Measurements from ENCODE around the gene COL4A3.

COL4A3 gene

DNA sequence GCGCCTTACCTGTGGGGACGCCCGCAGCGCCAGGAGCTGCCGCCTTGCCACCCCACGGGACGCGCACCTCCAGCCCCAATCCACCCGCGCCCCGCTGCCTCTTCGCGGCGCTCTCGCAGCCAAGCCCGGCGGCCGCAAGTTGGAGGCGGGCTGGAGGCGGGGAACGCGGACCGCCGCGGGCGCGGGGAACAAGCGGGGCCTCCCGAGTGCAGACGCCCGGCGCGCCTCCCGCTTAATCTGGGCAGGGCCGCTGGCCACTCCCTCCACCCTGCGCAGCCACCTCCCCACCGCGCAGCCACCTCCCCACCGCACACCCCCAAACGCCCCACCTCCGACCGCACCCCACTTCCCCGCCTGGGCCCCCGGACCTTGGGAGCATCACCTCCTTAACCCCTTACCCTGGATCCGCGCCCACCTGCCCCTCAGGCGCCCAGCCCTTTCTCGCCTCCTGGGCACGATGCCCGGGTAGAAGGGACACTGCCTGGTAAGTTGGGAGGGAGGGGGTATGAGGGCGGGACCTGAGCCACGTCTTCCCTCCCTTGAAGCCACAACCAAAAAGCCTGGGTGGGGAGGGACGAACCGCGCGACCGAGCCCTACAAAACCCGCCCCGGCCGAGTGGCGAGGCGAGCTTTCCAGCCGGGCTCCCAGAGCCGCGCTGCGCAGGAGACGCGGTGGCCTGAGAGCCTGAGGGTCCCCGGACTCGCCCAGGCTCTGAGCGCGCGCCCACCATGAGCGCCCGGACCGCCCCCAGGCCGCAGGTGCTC, at the start of gene COL4A3, which contains the start of gene COL4A4:
Gene COL4A3 (plus strand): TSS at position 627 of the 765 bp plus-strand sequence. CDS start 103 bp downstream, at position 730.
Gene COL4A4 (minus strand): TSS at position 208 of the 765 bp plus-strand sequence. CDS start 16,722 bp downstream, outside the sequence.
- DNase-seq (ENCODE audit: low read depth in 2 of 2) = no peak

GRCh38 chr2:227115761-227116160, 48.7 kb upstream of the COL4A3 start:
- no peak for DNase-seq (ENCODE audit: low read depth in 2 of 2)

- no peak for DNase-seq (ENCODE audit: low read depth in 2 of 2)
Measured at GRCh38 chr2:227117027-227117426, 47.4 kb upstream of the COL4A3 start.

DNA sequence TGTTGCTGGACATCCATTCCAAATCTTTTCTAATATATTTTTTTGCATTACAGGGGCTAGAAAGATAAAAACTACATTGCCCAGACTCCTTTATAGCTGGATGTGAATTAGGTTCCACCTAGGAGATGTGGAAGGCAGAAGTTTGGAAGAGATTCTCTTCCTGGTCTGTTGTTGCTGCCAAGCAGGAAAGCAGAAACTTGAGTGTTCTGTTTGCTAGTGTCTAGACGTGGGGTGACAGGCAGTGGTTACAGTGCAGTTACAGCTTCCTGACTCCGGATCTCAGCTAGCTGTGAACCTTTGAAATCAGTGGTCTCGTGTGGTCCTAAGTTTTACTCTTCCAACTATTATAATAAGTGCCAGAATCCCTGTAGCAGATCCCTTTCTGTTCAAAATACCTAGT, 46.6 kb upstream of the COL4A3 start:
- DNase-seq (ENCODE audit: low read depth in 2 of 2) = no peak

DNA sequence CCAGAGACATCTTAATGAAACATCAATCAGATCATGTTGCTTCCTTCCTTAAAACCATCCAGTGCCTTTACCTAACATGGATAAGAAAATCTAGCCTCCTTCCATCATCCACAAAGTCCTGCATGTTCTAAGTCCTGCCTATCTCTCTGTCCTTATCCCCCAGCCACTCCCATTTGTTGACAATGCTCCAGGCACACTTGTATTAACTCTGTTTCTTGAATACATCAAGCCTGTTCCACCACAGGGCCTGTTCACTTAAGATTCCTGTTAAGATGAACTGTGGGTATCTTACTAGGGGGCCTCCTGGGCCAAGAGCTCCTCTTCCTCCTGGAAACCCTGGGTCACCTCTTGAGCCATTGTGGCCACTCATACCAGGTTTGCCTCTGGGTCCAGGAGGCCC, 46.1 kb upstream of the COL4A3 start:
- no peak for DNase-seq (ENCODE audit: low read depth in 2 of 2)

- no peak for DNase-seq (ENCODE audit: low read depth in 2 of 2)
Measured at GRCh38 chr2:227123697-227124096, 40.7 kb upstream of the COL4A3 start.

- no peak for DNase-seq (ENCODE audit: low read depth in 2 of 2)
Measured at GRCh38 chr2:227124811-227125210, 39.6 kb upstream of the COL4A3 start.

DNA sequence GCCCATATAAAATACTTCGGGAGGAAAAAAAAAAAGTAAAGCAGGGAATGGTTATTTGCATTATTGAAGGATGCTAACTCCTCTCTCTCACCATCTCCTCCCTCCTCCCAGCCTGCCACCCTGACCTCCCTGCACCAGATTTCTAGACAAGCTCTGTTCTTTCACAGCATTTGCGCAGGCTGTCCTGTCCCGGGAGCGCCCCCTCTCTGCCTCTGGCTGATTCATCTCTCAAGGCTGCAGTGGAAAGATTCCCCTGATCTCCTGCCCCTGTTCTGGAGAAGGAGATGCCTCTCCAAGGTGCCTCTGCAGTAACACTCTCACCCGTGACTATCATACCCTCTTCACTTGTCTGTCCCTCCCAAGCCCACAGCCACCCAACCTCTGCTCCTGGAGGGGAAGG, 38.9 kb upstream of the COL4A3 start:
- no peak for DNase-seq (ENCODE audit: low read depth in 2 of 2)

GRCh38 chr2:227127201-227127600, 37.2 kb upstream of the COL4A3 start:
- DNase-seq (ENCODE audit: low read depth in 2 of 2) = no peak

- DNase-seq (ENCODE audit: low read depth in 2 of 2) = no peak
Measured at GRCh38 chr2:227130636-227131035, 33.8 kb upstream of the COL4A3 start.

DNA sequence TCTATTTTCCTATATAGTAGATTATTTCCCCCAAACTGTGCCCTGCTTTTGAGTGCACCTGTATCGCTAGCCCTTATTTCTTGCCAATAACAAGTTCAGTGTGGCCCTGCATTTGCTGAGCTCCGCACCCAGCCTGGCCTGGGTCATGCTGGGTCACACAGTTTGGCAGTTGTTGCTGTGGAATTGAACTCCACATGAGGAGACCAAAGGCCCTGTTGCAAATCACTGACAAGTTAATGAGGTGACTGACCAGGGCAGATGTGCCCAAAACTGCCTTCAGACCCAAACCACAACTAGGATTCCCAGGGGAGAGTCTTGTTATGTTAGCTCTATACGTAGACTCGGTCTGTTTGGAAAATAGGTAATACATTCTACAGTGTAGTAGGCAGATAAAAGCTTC, 31.4 kb upstream of the COL4A3 start:
- no peak for DNase-seq (ENCODE audit: low read depth in 2 of 2)

DNA sequence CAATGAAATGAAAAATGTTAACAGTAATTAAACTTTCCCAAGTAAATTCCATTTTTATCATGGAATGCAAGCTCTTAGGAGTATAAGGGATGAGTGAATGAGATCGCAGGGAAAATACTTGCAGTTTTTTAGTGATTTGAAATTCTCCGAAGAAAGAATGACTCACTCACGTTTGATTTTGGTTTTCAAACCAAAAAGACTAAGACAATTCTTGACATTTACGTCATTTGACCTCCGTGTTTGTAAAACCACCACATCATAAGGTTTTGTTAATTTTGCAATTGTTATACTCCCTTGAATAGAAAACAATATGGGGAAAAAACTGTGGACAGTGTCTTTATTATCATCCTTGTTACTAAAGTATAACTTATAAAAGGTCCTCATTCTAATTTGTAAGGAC, 29.8 kb upstream of the COL4A3 start:
- no peak for DNase-seq (ENCODE audit: low read depth in 2 of 2)

- no peak for DNase-seq (ENCODE audit: low read depth in 2 of 2)
Measured at GRCh38 chr2:227141301-227141700, 23.1 kb upstream of the COL4A3 start.

DNA sequence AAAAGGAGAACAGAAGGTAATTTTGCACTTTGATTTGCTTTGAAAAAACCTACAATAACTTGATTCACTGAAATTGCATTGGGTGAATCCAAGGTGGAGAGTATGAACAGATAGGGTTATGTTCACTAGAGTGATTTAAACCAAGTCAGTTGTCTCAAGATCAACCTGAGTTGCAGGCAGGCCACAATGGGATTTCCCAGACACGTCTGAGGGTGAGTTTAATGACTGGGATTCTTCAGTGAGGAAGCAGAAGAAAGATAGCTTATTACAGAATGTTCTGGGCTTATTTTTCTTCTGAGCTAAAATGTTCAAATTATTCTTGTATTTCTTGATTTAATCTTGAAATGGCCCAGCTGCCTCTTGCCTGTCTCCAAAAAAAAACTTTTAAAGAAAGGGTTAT, 20.5 kb upstream of the COL4A3 start:
- no peak for DNase-seq (ENCODE audit: low read depth in 2 of 2)

DNA sequence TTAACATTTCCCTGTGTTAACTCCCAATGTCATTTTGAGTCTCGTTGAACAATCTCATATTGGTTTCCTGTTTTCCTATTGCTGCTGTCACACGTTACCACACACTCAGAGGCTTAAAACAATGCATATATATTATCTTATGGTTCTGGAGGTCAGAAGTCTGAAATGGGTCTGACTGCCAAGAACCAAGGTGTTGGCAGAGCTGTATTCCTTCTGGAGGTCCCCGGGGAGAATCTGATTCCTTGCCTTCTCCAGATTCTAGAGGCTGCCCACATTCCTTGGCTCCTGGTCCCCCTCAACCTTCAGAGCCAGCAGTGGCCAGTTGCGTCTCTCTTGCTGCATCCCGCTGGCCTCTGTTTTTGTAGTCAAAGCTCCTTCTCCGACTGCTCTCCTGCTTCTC, 18.0 kb upstream of the COL4A3 start:
- no peak for DNase-seq (ENCODE audit: low read depth in 2 of 2)

GRCh38 chr2:227147023-227147422, 17.4 kb upstream of the COL4A3 start:
- no peak for DNase-seq (ENCODE audit: low read depth in 2 of 2)

GRCh38 chr2:227148106-227148505, 16.3 kb upstream of the COL4A3 start:
- no peak for DNase-seq (ENCODE audit: low read depth in 2 of 2)

- DNase-seq (ENCODE audit: low read depth in 2 of 2) = no peak
Measured at GRCh38 chr2:227150222-227150936, 14.0 kb upstream of the COL4A3 start.

DNA sequence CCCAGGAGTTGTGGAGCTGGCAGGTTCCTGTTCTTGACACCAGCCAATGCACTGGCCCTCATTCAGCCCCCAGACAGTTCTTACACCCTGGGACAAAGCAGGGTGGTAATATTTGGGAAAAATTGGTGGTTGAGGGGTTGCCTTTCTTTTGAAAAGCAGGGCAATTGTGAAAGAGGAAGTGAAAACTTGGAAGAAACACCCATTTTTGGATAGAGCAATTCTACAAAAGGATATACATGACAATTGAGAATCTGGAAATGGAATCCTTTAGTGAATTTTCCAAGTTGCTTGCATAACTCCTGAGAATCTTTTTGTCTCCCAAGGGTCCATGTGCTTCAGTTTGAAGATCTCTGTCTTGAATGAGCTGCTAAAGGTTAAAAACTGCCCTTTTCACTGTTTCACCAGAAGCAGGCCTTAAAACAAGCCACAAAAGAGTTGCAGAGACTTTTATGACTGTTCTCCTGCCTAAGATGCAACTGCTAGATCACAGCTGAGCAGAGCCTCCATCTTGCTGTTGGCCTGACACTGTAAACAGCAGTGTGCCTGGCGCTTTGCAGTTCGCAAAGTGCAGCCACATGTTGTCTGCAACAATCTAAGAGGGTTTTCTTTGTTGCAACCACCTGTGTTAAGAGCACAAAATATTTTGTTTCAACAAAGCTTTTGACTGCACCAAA, 12.2 kb upstream of the COL4A3 start:
- no peak for DNase-seq (ENCODE audit: low read depth in 2 of 2)

DNA sequence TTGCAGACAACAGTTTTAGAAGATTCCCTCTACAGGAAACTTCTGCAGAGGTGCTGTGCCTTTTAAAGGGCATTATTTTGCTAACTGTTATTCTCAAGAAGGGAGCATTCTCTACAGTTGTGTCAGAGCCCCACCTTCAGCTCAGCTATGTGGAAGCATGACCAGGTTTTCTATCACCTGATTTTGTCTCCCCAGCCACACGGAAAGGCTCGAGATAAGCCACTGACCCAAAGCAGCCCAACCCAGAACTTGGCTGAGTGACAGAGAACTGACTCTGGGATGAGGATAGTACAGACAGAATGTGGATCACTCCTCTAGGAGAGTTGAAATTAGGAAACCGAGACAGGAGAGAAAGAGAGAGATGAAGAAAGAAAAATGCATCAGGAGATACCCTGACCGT, 11.1 kb upstream of the COL4A3 start:
- DNase-seq (ENCODE audit: low read depth in 2 of 2) = no peak

- no peak for DNase-seq (ENCODE audit: low read depth in 2 of 2)
Measured at GRCh38 chr2:227153758-227154486, 10.5 kb upstream of the COL4A3 start.

Measured in stimulated activated CD4-positive, alpha-beta T cell treated with anti-CD3 and anti-CD28 coated beads, Interleukin-15, amount 100 ng/mL, for 48 hours (primary cell).